DOHH2 (cell line): ENCODE data around the gene PLAA.

Experiments used
- EZH2phosphoT487 ChIP-seq: fragments of 200-600 bp; sonication (generic); IDR thresholded peaks from 2 replicates; pipeline ENCODE4 v1.6.1; 2017; ENCODE audit warnings: borderline replicate concordance, mild to moderate bottlenecking, antibody characterized with exemption, low read length, moderate library complexity, mixed read lengths
- TF ChIP-seq, protein P1 (sequence below): fragments of 200-600 bp; sonication (generic); IDR thresholded peaks from one replicate; pipeline ENCODE4 v1.5.1; 2014; ENCODE audit warnings: antibody characterized with exemption, mild to moderate bottlenecking, low read depth, low read length; ENCODE audit not compliant: poor library complexity, severe bottlenecking

DNA sequence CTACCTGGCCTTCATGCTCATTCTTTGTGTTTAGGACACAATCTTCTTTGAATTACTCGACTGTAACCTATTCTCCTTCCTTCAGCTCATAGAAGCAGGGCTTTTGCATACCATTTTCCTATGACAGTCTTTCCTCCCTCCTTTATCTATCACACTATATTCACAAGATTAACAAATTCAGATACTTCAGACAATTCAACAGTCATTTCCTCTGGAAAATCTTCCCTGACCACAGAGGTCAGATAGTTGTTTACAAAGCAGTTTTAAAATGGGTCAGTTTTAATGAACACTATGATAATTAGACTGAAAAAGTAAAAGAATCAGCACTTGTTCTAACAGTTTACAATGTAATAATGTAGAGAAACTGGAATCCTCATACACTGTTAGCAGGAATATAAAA is 58.8 kb downstream of the PLAA start:
- TF ChIP-seq, protein P1, sequence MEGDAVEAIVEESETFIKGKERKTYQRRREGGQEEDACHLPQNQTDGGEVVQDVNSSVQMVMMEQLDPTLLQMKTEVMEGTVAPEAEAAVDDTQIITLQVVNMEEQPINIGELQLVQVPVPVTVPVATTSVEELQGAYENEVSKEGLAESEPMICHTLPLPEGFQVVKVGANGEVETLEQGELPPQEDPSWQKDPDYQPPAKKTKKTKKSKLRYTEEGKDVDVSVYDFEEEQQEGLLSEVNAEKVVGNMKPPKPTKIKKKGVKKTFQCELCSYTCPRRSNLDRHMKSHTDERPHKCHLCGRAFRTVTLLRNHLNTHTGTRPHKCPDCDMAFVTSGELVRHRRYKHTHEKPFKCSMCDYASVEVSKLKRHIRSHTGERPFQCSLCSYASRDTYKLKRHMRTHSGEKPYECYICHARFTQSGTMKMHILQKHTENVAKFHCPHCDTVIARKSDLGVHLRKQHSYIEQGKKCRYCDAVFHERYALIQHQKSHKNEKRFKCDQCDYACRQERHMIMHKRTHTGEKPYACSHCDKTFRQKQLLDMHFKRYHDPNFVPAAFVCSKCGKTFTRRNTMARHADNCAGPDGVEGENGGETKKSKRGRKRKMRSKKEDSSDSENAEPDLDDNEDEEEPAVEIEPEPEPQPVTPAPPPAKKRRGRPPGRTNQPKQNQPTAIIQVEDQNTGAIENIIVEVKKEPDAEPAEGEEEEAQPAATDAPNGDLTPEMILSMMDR = no peak
- no peak for TF ChIP-seq EZH2phosphoT487
